H1 (cell line): ENCODE results near the gene TTBK1. TPM values are rescaled to one million over a fixed set of nuclear protein-coding genes. Genes with fewer than 3 reads are reported as not detected.

Experiments used
- CTCF ChIA-PET: fragments of 300-600 bp; sonication (Branson Sonifier 250); formaldehyde crosslinking; loops from one replicate; lab custom pipeline; 2021; ENCODE audit not compliant: partially characterized antibody; lab: Charles Lee
- POLR2A ChIA-PET: fragments of 300-600 bp; sonication (Branson Sonifier 250); formaldehyde crosslinking; loops from one replicate; lab custom pipeline; 2021; ENCODE audit warnings: inconsistent platforms; ENCODE audit not compliant: partially characterized antibody; lab: Charles Lee
- DNase-seq, 2 experiments: peaks; one replicate each; pipeline versions ENCODE4 v3.0.0 to v3.0.0-alpha.2; 2010 to 2022; ENCODE audit warnings: low spot score in 2 of 2, low read depth in 1 of 2, mixed read lengths in 1 of 2
- FAIRE-seq: peaks from 2 replicates; lab custom pipeline; 2011; peaks lifted over from hg19 to GRCh38; lab: Jason Lieb, UNC
- H2AFZ ChIP-seq: 2 replicates; pipeline ENCODE4 v1.8.1; 2012; ENCODE audit warnings: low read length, inconsistent platforms
- H2AK5ac ChIP-seq: 2 replicates; pipeline ENCODE4 v1.6.1; 2013; ENCODE audit warnings: low read depth, low read length
- H2BK120ac ChIP-seq: replicated peaks from 2 replicates; pipeline ENCODE3; 2013; ENCODE audit warnings: low read depth, low read length, inconsistent platforms
- H2BK12ac ChIP-seq: 2 replicates; pipeline ENCODE4 v1.6.1; 2013; ENCODE audit warnings: low read depth, low read length
- H2BK15ac ChIP-seq: 2 replicates; pipeline ENCODE4 v1.6.1; 2013; ENCODE audit warnings: low read length
- H2BK20ac ChIP-seq: 2 replicates; pipeline ENCODE4 v1.6.1; 2013; ENCODE audit warnings: low read length
- H2BK5ac ChIP-seq: 2 replicates; pipeline ENCODE4 v1.6.1; 2013; ENCODE audit warnings: low read depth, low read length
- H3K14ac ChIP-seq: 2 replicates; pipeline ENCODE4 v1.6.1; 2013; ENCODE audit warnings: inconsistent platforms; ENCODE audit not compliant: insufficient read length
- H3K18ac ChIP-seq: 2 replicates; pipeline ENCODE4 v1.6.1; 2013; ENCODE audit warnings: low read length; ENCODE audit errors: extremely low read depth
- H3K23ac ChIP-seq: 2 replicates; pipeline ENCODE4 v1.6.1; 2013; ENCODE audit warnings: inconsistent platforms; ENCODE audit not compliant: insufficient read length
- H3K23me2 ChIP-seq: 2 replicates; pipeline ENCODE4 v1.6.1; 2013; ENCODE audit warnings: low read depth, low read length
- H3K27ac ChIP-seq: 2 replicates; pipeline ENCODE4 v1.6.1; 2011; ENCODE audit warnings: low read depth, low read length, inconsistent platforms
- H3K27me3 ChIP-seq, 4 experiments: replicated peaks in 1 of 4; 1 replicate in 1 of 4; 2 replicates in 3 of 4; pipeline versions ENCODE4 v1.6.1 to v1.8.1; 2011 to 2013; ENCODE audit warnings: low read length in 3 of 4, mild to moderate bottlenecking in 3 of 4, inconsistent platforms in 2 of 4, mixed read lengths in 2 of 4, moderate library complexity in 1 of 4; ENCODE audit not compliant: control insufficient read depth in 3 of 4, insufficient read depth in 3 of 4; ENCODE audit errors: extremely low read depth in 1 of 4
- H3K36me3 ChIP-seq, 4 experiments: 2 replicates each; pipeline versions ENCODE4 v1.6.1 to v1.8.1; 2011 to 2013; ENCODE audit warnings: mild to moderate bottlenecking in 4 of 4, low read length in 3 of 4, moderate library complexity in 2 of 4, control low read depth in 1 of 4, inconsistent platforms in 1 of 4; ENCODE audit not compliant: insufficient read depth in 4 of 4, control insufficient read depth in 2 of 4
- H3K4ac ChIP-seq: replicated peaks from 2 replicates; pipeline ENCODE3; 2013; ENCODE audit warnings: low read length, low read depth, mixed read lengths, inconsistent platforms; ENCODE audit not compliant: insufficient read length
- H3K4me1 ChIP-seq, 4 experiments: replicated peaks in 1 of 4; 1 replicate in 1 of 4; 2 replicates in 3 of 4; pipeline versions ENCODE4 v1.6.1 to v1.8.1; 2011 to 2013; ENCODE audit warnings: low read length in 3 of 4, inconsistent platforms in 2 of 4, mixed read lengths in 1 of 4; ENCODE audit not compliant: insufficient read depth in 4 of 4, control insufficient read depth in 3 of 4
- H3K4me2 ChIP-seq, 2 experiments: 2 replicates each; pipeline versions ENCODE4 v1.6.1 to v1.8.1; 2011 to 2013; ENCODE audit warnings: low read depth in 2 of 2, low read length in 2 of 2, control low read depth in 1 of 2, inconsistent platforms in 1 of 2, mild to moderate bottlenecking in 1 of 2; ENCODE audit not compliant: insufficient read depth in 1 of 2
- H3K4me3 ChIP-seq, 4 experiments: fragments of 200-600, 300-600 bp in 1 of 4; sonication (generic), shearing (Covaris generic), sonication (Bioruptor Twin) in 1 of 4; 2 replicates each; pipeline versions ENCODE4 v1.5.1 to v1.8.1; 2011 to 2016; ENCODE audit warnings: low read length in 4 of 4, low read depth in 3 of 4, control low read depth in 2 of 4, inconsistent platforms in 2 of 4, mild to moderate bottlenecking in 2 of 4, mixed read lengths in 1 of 4, moderate library complexity in 1 of 4; ENCODE audit not compliant: insufficient read depth in 2 of 4; ENCODE audit errors: extremely low read depth in 1 of 4
- H3K56ac ChIP-seq: replicated peaks from 2 replicates; pipeline ENCODE3; 2013; ENCODE audit warnings: low read depth, mild to moderate bottlenecking, mixed read lengths, low read length, inconsistent platforms; ENCODE audit not compliant: insufficient read length
- H3K79me1 ChIP-seq: 2 replicates; pipeline ENCODE4 v1.6.1; 2013; ENCODE audit warnings: low read depth, low read length, control low read depth
- H3K79me2 ChIP-seq, 2 experiments: 2 replicates each; pipeline versions ENCODE4 v1.6.1 to v1.8.1; 2012 to 2013; ENCODE audit warnings: low read length in 2 of 2, mild to moderate bottlenecking in 2 of 2, inconsistent platforms in 1 of 2; ENCODE audit not compliant: insufficient read depth in 2 of 2, control insufficient read depth in 1 of 2
- H3K9ac ChIP-seq, 4 experiments: replicated peaks in 1 of 4; 1 replicate in 1 of 4; 2 replicates in 3 of 4; pipeline versions ENCODE4 v1.6.1 to v1.8.1; 2011 to 2013; ENCODE audit warnings: low read depth in 3 of 4, low read length in 3 of 4, control low read depth in 2 of 4, mild to moderate bottlenecking in 2 of 4, moderate library complexity in 2 of 4, inconsistent platforms in 1 of 4; ENCODE audit errors: extremely low read depth in 1 of 4
- H3K9me3 ChIP-seq, 2 experiments: 2 replicates each; pipeline versions ENCODE4 v1.6.1 to v1.8.1; 2012 to 2013; ENCODE audit warnings: mild to moderate bottlenecking in 2 of 2, moderate library complexity in 2 of 2, control low read depth in 1 of 2, inconsistent platforms in 1 of 2, low read depth in 1 of 2, low read length in 1 of 2, mixed read lengths in 1 of 2; ENCODE audit not compliant: insufficient read depth in 2 of 2
- H4K20me1 ChIP-seq, 2 experiments: replicated peaks in 1 of 2; 2 replicates each; pipeline versions ENCODE3 to v1.8.1; 2011 to 2013; ENCODE audit warnings: inconsistent platforms in 2 of 2, low read length in 2 of 2, mild to moderate bottlenecking in 1 of 2; ENCODE audit not compliant: insufficient read depth in 2 of 2, control insufficient read depth in 1 of 2
- H4K5ac ChIP-seq: 2 replicates; pipeline ENCODE4 v1.6.1; 2013; ENCODE audit warnings: low read length, low read depth, mixed read lengths, inconsistent platforms; ENCODE audit not compliant: insufficient read length
- H4K8ac ChIP-seq: 2 replicates; pipeline ENCODE4 v1.8.0; 2013; ENCODE audit warnings: mild to moderate bottlenecking, moderate library complexity, low read length, inconsistent platforms; ENCODE audit not compliant: insufficient read depth; ENCODE audit errors: extremely low read depth
- H4K91ac ChIP-seq: replicated peaks from 2 replicates; pipeline ENCODE3; 2013; ENCODE audit warnings: low read length, mixed read lengths, inconsistent platforms; ENCODE audit not compliant: insufficient read length
- CTBP2 ChIP-seq: IDR thresholded peaks from 2 replicates; pipeline ENCODE4 v1.7.0; 2011; ENCODE audit warnings: borderline replicate concordance, mild to moderate bottlenecking, moderate library complexity, mixed read lengths, low read length; ENCODE audit not compliant: insufficient read depth, insufficient read length
- EP300 ChIP-seq, 2 experiments: IDR thresholded peaks; 1 replicate in 1 of 2; 2 replicates in 1 of 2; pipeline ENCODE4 v1.6.1; 2011 to 2012; ENCODE audit warnings: low read depth in 2 of 2, low read length in 2 of 2, mild to moderate bottlenecking in 2 of 2, borderline replicate concordance in 1 of 2, inconsistent platforms in 1 of 2, moderate library complexity in 1 of 2
- GABPA ChIP-seq: IDR thresholded peaks from 2 replicates; pipeline ENCODE4 v1.6.1; 2011; ENCODE audit warnings: mild to moderate bottlenecking, low read length, moderate library complexity, borderline replicate concordance; ENCODE audit not compliant: insufficient read depth
- GTF2F1 ChIP-seq: IDR thresholded peaks from 2 replicates; pipeline ENCODE4 v1.6.1; 2012; ENCODE audit warnings: low read depth, low read length, improper control_type of control experiment, borderline replicate concordance
- JUN ChIP-seq: IDR thresholded peaks from 2 replicates; pipeline ENCODE4 v1.6.1; 2011; ENCODE audit warnings: low read depth, mild to moderate bottlenecking, improper control_type of control experiment, low read length
- KDM4A ChIP-seq: IDR thresholded peaks from one replicate; pipeline ENCODE4 v1.7.1; 2012; ENCODE audit warnings: low read depth, mild to moderate bottlenecking, moderate library complexity, low read length, inconsistent platforms; ENCODE audit not compliant: severe bottlenecking
- PHF8 ChIP-seq: fragments of 200-600 bp; sonication (generic); conservative IDR thresholded peaks from 2 replicates; pipeline ENCODE4 v1.7.1; 2012; ENCODE audit warnings: low read depth, mild to moderate bottlenecking, inconsistent platforms, low read length, moderate library complexity
- RBBP5 ChIP-seq: IDR thresholded peaks from 2 replicates; pipeline ENCODE4 v1.7.1; 2012; ENCODE audit warnings: low read depth, mild to moderate bottlenecking, inconsistent platforms, low read length, moderate library complexity, borderline replicate concordance
- SIN3A ChIP-seq, 2 experiments: IDR thresholded peaks in 1 of 2; conservative IDR thresholded peaks in 1 of 2; 2 replicates each; pipeline ENCODE4 v1.6.1; 2011 to 2012; ENCODE audit warnings: low read length in 2 of 2, improper control_type of control experiment in 1 of 2, low read depth in 1 of 2, mild to moderate bottlenecking in 1 of 2
- SP2 ChIP-seq: IDR thresholded peaks from 2 replicates; pipeline ENCODE4 v1.6.1; 2012; ENCODE audit warnings: mild to moderate bottlenecking, low read length, inconsistent platforms
- SRF ChIP-seq: IDR thresholded peaks from 2 replicates; pipeline ENCODE4 v1.6.1; 2011; ENCODE audit warnings: mild to moderate bottlenecking, low read depth, low read length, moderate library complexity
- TBP ChIP-seq: IDR thresholded peaks from 2 replicates; pipeline ENCODE4 v1.6.1; 2011; ENCODE audit warnings: low read depth, low read length, improper control_type of control experiment
- YY1 ChIP-seq: IDR thresholded peaks from 2 replicates; pipeline ENCODE4 v1.6.1; 2011; ENCODE audit warnings: low read depth, mild to moderate bottlenecking, low read length
- ZNF274 ChIP-seq: IDR thresholded peaks from 2 replicates; pipeline ENCODE4 v1.7.0; 2012; ENCODE audit warnings: low read length, borderline replicate concordance; ENCODE audit errors: extremely low read depth
- WGBS, 2 experiments: shearing (Covaris generic) in 1 of 2; methylation state at CpG; one replicate each; pipeline versions ENCODE4 v1.1.6 to v1.1.7; 2013 to 2015; ENCODE audit warnings: low lambda C conversion rate in 2 of 2, mixed read lengths in 2 of 2, inconsistent platforms in 1 of 2, low coverage in 1 of 2, missing lambda C conversion rate in 1 of 2; ENCODE audit not compliant: insufficient replicate concordance in 2 of 2, insufficient coverage in 1 of 2, insufficient read length in 1 of 2; ENCODE audit errors: extremely low coverage in 1 of 2, missing lambda C conversion rate in 1 of 2; 5-methylcytosine and 5-hydroxymethylcytosine counted together
- polyA plus RNA-seq, 7 experiments: library from polyadenylated mRNA; depleted of rRNA in 3 of 7; stranded (reverse) in 5 of 7; unstranded in 2 of 7; fragments of >200 nt in 5 of 7; fragments of 200-250 nt in 2 of 7; gene quantifications; 1 replicate in 5 of 7; 2 replicates in 1 of 7; 4 replicates in 1 of 7; pipeline versions ENCODE4 v1.2.1 to v1.2.3, GENCODE V29; 2011 to 2013; ENCODE audit warnings: missing spikeins in 2 of 7, mixed read lengths in 2 of 7
- total RNA-seq: library from RNA; stranded (reverse); fragmentation: NEBNext Ultra II Directional; extraction: Animal tissue kit (Norgen Biotek cat#: 25700); gene quantifications from 2 replicates; pipeline ENCODE4 v1.2.1, GENCODE V29; 2021

Gene TTBK1
- total and polyA plus RNA-seq, 2 of the 8 experiments (the other 6 are each of a cell fraction or from before 2014, with no cell fraction given): 0.53 to 1.6 TPM

DNA sequence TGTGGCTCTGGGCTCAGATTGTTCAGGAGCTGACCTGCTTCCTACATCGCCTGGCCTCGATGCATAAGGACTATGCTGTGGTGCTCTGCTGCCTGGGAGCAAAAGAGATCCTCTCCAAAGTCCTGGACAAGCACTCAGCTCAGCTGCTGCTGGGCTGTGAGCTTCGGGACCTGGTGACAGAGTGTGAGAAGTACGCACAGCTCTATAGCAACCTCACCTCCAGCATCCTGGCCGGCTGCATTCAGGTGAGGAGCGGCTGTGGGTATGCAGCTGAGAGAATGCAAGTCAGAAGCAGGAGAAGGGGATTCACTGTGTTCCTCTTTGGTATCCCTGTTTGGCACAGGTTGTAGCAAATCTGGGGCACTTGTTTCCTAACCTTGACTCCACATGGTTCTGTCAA lies 43.4 kb upstream of the TTBK1 start:
- Histone ChIP-seq H3K4me3 (no peak overlapping the region), H3K27me3 (no peaks in the 10 kb centered on the region), H3K36me3 (no peaks in the 10 kb centered on the region), H3K4me1 (no peaks in the 10 kb centered on the region), H2BK5ac (no peak overlapping the region), H3K79me2 (no peaks in the 10 kb centered on the region), H2BK15ac (no peak overlapping the region), H3K9me3 (no peaks in the 10 kb centered on the region), H3K14ac (no peak overlapping the region), H3K23ac (no peak overlapping the region), H2BK20ac (no peak overlapping the region), H4K91ac (no peak overlapping the region), H2BK12ac (no peak overlapping the region), H3K27ac (no peak overlapping the region), H3K56ac (no peak overlapping the region), H3K4ac (no peak overlapping the region), H3K79me1 (no peaks in the 10 kb centered on the region), H2BK120ac (no peak overlapping the region), H3K23me2 (no peaks in the 10 kb centered on the region), H4K5ac (no peak overlapping the region), H4K20me1 (no peaks in the 10 kb centered on the region), H3K9ac (no peak overlapping the region), H2AK5ac (no peak overlapping the region), H3K4me2 (no peak overlapping the region), H2AFZ (no peak overlapping the region), H3K18ac (no peak overlapping the region), H4K8ac (no peak overlapping the region; the same call in 1 of the 2 replicates)
- ChIA-PET CTCF (interaction anchor here (0.7 to 2.1 kb wide), 2 partner anchors 20 to 29 kb away, joined by 3 to 9 read pairs; partner anchors contain the start of gene DNPH1), POLR2A (interaction anchor here (0.8 to 1.4 kb wide), 2 partner anchors 18 to 26 kb away, joined by 3 read pairs; partner anchors contain the start of gene CUL9)
- FAIRE-seq: no peak
- DNase-seq: no peak
- WGBS, 2 experiments: 89% methylated on average over 6 of the region's 6 CpGs; no CpG with 5 or more reads in 1 of the 2 experiments
- TF ChIP-seq KDM4A (no peak), PHF8 (no peak), RBBP5 (no peak), JUN (no peak), CTBP2 (no peak), EP300 (IDR thresholded peaks at IDR 0.05; ENCODE audit: borderline replicate concordance in 1 of 2, low read depth in 2 of 2, low read length in 2 of 2) (no peak), SP2 (no peak), SIN3A (conservative IDR thresholded peaks at IDR 0.05 in 1 of 2, IDR thresholded peaks at IDR 0.05 in 1 of 2; ENCODE audit: low read depth in 1 of 2, low read length in 2 of 2) (no peak), SRF (no peak), YY1 (no peak), GTF2F1 (no peak), ZNF274 (no peak), GABPA (no peak), TBP (no peak)
